RPMI7951 (cell line): Measurements from ENCODE around the gene LRRC8B. TPM values are rescaled to one million over a fixed set of nuclear protein-coding genes. Genes with fewer than 3 reads are reported as not detected.
"Not testable (repeated sequence)": the region's sequence is repeated elsewhere in the genome, so short reads cannot be mapped to it uniquely, and the experiment has no call there.

Experiments used
- DNase-seq: peaks from one replicate; pipeline ENCODE4 v3.0.0-alpha.2; 2012; ENCODE audit warnings: low read depth
- total RNA-seq: library from RNA; depleted of rRNA; stranded (reverse); fragments of >200 nt; shearing (Covaris generic); gene quantifications from 2 replicates; pipeline ENCODE4 v1.2.3, GENCODE V29; 2014

LRRC8B gene
- total RNA-seq, 1 experiment from 2014 or later = 1.1 TPM

DNA sequence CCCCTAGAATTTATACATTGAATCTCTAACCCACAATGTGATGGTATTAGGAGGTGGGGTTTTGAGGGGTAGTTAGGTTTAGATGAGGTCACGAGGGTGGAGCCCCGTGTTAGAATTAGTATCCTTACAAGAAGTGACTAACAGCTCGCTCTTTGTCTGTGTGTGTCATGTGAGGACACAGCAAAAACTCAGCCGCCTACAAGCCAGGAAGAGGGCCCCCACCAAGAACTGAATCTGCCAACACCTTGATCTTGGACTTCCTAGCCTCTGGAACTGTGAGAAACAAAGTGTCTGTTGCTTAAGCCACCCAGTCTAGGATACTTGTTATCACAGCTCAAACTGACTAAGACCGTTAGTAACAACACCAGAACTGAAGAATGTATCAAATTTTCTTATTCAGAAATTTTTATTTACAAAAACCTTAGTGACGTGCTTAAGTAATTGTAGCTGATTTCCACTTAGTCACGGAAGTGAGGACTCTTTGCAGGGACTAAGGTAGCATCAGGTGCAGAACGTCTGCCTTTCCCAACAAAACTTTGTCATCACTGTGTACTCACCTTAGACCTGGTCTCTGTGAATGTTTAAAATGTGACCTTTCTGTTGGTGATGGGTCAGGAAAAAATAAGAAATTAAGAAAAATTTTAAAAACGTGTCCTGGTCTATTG is 83.8 kb downstream of the LRRC8B start:
- no peak for DNase-seq

DNA sequence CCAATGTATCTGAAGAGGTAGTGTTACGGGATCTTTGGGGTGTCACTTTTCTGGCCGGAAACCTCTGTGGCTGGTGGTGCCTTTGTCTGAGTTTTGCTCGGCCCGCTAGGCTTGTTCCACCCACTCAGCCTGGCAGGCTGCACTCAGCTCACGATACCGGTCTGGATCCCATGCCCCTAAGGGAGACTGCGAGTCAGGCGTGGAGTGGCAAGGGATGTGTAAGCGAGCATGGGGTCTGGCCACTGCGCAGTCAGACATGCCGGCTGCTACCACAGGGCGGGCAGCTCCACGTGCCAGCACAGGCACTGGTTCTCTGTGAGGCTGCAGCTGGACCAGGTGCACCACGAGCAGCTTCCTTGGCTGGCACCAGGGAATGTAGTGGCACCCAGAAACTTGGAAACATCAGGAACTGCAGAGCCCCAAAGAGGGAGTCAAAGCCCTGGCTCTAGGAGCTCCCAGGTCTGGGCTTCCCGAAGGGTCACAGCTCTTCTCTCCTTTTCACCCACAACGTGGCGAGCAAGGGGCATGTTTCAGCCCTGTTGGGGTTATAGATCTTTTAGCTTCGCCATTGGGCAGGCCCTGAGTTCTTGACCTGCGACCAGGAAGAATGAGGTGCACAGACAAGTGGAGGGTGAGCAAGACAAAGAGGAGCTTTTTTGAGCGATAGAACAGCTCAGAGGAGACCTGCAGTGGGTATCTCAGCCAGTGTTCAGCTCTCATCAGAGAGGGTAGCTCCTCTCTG is 84.5 kb downstream of the LRRC8B start:
- DNase-seq = no peak

DNA sequence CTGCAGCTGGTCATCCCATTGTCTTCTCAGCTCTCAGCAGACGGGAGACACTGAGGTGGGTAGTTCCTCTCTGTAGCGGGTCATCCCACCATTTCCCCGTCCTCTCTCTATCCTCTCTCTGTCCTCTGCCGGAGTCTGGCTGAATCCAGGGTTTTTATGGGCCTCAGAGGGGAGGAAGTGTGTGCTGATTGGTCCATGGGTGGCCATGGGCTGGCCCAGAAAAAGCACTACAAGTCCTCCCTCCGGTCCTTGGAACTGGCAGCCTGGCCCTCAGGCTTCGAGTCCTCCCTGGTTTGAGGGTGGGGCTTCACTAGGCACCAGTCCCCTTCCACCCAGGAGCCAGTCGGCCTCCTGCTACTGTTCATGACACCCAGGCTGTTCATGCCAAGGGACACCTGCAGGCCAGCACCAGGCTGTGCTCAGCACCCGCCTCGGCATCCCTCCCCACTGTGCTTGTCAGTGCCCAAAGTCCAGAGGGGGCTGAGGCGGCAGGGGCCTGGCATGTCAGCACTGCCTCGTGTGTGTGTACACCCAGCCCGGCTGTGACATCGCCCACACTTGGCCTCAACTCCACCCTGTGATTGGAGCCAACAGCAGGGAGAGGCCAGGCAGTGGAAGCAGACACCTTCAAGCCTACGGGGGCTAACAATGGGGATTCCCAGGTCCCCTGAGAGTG is 85.3 kb downstream of the LRRC8B start:
- no peak for DNase-seq

DNA sequence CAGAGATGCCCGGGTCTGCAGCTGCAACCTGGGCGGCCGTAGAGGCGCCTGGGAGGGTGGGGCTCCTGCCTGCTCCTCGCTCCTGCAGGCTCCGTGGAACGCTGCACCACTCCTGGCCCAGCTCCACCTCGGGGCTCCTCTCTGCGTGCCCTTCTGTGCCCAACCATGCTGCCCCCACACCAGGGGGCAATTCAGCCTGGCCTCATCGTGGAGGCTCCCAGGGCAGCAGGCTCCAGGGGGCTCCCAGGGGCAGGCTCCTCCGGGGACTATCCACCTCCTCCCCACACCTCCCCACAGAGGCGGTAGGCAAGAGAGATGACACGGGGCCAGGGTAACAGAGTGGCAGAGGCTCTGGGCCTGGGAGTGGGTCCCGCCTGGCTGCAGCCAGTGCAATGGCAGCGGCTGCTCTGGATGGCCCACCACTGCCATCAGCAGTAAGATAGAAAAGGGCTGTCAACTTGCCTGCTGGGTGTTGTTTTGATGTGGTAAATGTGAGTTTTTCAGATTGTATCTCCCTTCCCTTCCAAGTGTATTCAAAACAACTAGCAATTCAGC is 85.9 kb downstream of the LRRC8B start:
- DNase-seq = no peak

DNA sequence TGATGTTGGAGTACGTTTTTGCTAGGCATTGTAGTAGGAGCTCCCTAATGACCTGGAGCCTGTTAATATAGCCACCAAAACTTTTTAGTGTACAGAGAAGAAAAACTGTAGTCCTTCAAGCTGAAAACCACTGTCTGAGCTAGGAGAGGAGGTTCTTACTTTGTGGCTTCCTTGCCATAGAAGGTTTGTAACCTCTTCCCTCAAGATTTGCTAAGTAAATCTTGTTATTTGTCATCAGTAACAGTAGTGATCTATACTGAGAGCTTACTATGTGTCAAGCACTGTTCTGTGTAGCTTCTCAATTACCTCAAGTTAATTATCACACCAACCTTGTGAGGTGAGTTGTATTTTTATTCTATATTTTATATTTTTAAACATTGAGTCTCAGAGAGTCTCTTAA is 87.1 kb downstream of the LRRC8B start:
- no peak for DNase-seq

DNA sequence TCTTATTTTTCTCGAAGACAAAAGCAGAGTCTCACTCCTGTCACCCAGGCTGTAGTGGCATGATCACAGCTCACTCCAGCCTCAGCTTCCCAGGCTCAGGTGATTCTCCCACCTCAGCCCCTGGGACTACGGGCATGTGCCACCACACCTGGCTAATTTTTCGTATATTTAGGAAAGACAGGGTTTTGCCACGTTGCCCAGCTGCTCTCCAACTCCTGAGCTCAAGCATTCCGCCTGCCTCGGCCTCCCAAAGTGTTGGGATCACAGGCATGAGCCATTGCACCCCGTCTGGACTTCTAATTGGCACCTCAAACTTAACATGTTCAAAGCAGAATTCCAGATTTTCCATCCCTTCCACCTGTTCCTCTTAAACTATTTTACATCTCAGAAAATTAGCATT is 89.3 kb downstream of the LRRC8B start:
- no peak for DNase-seq

DNA sequence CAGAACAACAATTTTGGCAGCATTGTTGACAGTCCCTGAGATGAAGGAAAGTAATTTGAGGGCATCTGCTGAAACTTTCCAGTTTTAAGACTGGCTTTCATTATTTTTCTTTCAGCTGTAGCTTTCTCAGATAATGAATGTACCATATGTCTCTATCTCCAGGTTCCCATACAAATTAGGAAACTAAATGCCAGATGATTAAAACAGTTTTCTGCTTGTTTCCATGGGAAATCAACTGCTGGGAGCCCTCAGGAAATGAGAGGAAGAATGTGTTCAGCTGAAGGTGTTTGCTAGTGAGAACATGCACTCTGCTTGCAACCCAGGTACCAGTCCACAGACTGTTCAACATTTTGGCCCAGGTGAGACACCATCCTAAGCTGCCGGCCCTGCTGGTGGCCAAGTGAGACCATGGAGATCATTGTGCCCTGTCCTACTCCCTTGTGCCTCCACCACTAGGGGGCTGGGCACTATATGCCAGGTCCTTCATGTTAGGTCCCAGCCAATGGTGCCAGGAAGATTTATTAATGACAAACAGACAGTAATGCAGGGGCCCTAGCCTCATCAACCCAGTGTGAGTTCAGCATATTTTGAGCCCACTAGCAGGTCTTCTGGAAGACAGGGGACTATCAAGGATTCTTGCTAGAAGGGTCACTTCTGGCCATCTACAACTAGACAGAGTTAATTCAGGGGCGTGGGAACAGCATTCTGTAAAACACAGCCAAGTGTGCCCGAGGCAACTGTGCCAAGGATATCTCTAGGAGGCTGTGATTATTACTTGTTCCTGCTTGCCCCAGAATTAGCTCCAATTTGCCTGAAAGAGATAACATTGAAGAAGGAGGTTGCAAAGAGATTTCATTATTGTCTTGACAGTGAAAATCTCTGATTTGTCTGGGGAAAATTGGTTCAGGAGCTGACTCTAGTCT is 91.3 kb downstream of the LRRC8B start:
- peak; percentile 31 for DNase-seq

DNA sequence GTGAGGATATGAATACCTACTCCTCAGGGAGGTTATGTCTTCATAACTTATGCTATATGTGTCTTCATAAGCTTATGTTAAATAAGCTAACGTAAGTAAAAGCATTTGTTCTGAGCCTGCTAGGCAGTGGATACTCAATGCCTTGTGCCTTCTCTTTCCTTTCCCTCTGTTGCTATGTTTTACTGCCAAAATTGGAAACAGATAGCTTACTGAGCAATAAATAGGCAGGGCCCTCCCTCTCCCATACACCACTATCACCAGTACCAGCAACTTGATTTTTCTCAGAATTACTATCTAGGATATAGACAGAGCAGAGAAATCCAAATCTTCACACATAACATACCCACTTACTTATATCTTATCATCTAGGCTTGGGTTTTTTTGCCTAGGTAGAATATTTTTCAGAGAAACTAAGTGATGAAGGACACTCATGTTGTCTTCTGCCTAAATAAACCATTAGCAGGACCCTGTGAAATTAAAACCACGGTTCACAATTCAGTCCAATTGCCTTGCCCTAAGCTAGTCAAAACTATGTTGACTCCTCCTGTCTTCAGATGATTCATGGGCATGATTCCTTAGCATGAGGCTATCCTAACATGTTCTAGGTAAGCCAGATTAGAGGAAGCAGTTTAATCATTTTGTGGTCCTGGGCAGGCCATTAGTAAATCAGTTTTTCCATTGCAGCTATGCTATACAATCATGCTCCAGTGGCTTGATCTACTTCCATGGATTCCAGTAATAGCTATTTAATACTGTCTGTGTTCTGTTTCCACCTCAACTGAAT is 92.4 kb downstream of the LRRC8B start:
- no peak for DNase-seq

DNA sequence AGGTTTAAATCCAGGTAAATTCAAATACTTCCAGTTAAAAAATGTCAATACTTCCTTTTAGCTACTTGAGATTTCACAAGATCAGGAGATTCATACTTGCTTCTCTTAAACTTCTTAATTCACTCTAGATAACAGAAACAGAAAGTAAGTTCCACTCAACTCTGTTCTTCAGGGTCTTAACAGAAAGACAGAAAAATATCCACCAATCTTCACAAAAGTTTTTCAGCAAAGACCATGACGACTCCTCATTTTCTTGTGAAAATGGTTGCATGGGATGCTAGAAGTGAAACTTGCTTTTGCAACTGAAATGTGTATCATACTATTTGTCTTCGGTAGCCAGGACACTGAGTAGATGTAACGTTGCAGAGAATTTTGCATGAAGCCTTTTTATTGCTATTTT is 96.0 kb downstream of the LRRC8B start:
- no peak for DNase-seq

DNA sequence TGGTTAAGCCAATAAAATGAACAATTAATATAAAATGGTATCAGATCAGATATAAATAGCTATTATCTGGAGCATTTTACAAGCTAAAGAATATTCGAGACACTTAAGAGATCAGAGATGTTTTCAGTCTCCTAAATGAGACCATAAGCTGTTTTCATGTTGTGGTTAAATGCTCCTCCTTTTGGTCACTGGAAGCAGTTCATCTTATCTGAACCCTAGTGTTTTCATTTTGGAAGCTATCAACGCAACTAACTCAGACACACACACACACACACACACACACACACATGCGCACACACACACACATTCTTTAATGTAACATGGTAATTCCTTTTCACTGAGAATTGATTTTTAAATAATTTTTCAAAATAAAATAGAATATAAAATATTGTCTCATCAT is 98.3 kb downstream of the LRRC8B start:
- peak; percentile 27 for DNase-seq

DNA sequence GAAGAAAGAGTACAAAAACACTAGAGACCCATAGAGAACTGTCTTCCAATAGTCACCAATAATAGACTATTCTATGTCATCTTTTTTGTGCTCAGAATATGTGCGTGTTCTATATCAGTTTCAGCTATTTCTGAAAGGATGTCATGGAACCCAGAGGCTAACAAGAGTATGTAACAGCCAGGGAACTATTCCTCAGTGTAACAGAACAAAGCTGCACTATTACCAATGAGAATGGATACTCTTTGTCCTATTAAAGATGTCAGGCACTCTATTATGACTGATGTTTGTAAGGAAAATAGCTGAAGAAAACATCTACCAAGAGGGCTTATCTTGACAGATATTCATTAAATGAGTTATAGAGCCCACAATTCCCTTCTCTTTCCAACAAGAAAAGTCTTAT is 99.7 kb downstream of the LRRC8B start:
- DNase-seq = no peak

DNA sequence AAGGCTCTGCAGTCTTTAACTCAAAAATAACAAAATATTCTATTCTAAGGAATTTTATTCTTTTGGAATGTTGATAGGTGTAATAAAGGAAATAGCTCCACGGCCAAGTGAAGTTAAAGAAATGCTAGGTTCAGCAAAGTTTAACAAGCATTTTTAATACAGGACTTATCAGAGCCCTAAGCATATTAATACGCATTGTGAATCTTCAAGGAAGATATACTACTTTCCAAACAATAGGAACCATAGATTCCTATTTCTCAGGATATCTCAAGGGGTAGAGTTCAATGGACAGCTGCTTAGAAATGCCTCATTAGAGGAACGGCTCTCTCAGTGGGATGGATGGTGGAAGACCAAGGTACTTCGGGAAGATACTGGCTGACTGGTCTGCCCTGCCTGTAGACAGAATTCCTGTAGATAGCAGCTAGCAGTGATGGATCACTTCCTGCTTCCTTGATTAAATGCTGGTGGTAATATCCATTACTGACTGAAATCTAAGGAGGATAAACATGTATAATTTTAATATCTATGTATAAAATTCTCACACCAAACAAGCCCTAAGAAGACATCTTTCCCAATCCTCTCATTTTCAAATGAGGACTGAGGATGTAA is 100.2 kb downstream of the LRRC8B start:
- no peak for DNase-seq

DNA sequence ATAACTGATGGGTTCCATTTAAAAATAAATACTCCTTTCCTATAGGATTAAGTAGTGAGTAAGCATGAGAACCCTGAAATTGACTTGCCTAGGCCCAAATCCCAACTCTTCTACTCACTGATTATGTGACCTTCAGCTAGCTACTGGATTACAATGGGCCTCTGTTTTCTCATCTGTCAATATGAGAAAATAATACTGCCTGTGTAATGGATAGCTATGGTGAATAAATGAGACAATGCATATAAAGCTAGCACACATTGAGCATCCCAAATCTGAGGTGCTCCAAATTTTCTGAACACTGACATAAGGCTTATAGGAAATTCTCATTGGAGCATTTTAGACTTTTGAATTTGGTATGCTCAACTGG is 103.0 kb downstream of the LRRC8B start:
- no peak for DNase-seq

DNA sequence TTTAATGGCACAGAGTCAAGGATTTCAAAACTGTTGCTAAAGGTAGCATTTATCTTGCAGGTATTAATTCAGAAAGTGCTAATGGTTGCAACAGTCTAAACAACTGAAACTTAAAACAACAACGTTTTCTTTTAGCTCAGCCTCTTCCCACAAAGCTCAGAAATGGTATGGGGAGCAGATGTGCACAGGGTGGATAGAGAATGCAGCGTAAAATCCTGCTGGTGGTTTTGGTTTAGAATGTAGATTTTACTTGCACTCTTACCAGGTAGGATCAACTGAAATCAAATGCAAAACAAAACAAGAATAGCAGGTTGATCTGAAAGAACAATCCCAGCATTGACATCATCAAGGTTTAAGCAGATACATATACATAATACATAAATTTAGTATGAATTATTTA is 104.5 kb downstream of the LRRC8B start:
- DNase-seq = no peak

DNA sequence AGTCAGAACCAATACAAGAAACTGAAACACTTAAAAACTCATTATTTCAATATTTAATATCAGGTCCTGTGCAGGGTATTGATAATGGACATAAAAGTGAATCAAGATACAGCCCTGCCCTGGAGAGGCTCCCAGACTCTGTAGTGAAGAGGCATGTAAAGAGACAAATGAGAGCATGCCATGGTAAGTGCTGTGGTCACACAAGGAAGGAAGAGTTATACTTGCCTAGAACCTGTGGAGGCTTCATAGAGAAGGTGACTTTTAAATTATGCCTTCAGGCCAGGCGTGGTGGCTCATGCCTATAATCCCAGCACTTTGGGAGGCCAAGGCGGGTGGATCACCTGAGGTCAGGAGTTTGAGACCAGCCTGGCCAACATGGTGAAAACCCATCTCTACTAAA is 105.0 kb downstream of the LRRC8B start:
- not testable (repeated sequence) for DNase-seq

DNA sequence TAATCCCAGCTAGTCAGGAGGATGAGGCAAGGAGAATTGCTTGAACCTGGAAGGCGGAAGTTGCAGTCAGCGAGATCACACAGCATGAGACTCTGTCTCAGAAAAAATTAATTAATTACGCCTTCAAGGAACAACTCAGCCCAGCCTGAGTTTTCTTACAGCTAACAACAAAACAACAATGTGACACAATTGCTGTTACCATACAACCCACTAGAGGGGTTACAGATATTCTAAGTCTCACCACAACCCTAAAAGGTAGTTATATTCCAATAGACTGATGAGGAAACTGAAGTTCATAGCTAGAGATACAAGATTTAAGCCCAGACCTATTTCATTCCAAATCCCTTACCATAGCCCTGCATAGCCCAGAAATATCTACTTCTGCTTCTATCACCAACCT is 105.4 kb downstream of the LRRC8B start:
- DNase-seq = no peak

DNA sequence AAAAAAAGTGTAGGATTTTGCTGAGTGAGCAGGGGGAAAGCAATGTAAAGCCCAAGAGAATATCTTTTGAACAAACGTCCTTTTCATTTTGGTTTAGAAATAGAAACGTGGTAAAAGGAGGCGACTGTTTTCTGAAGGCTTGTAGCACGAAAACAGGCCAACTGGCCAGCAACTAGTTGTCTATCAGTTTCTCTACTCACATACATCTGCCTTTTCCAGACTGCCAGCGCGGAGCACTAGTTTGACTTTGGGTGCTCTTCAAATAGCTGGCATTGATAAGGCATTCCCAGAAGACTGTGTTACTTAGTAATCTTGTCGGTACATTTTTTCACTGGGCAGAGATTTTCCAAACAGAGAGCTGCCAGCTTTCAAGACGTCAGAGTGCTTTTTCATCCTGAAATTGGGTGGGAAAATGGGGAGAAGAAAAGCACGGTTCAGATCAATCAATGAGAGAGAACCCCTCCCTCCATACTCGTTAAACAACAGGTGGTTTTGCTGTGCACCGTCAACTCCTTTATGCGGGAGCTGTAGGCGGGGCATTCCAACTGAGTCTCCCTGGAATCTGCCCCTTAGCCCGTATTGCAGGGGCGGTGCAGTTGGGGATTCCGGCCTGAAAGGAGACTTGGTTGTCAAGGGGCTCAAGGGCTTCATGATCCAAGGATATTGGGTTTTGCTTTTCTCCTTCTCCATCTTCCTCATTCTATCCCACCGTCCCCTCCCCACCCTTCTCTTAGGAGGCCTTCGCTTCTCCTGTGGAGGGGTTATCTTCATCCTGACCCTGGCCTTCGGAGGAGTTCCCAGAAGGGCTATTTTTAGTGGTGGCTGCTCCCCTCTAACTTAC is 107.4 kb downstream of the LRRC8B start:
- no peak for DNase-seq

DNA sequence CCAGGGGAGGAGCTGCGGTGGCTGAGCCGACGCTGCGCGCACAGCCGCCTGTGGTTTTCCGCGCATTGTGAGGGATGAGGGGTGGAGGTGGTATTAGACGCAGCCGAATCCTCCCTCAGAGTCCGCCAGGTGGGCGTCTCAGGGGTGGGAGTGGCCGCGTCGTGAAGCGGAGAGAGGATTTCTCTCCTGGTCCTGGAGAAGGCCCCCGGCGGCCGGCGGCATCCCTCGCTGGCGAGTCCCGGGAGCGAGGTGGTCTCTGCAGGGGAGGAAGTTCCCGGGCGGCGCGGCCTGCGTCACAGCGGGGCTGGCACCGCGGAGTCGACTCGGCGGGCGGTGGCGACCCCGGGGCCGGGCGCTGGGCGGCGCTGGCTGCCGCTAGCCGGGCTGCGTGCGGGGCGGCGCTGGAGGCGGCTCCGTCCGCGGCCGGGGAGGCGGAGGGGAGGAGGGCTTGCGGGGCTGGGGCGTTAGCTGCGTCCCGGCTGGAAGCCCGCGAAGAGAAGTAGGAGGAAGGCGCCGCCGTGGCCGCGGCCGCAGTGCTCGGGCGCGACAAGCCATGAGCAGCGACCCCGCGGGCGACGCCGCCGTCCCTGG is 108.1 kb downstream of the LRRC8B start, which contains the start of gene LRRC8C:
LRRC8C (plus strand) TSS at position 464 of the 591 bp plus-strand sequence. CDS start 53,354 bp downstream, outside the sequence.
- peak; percentile 72 for DNase-seq

DNA sequence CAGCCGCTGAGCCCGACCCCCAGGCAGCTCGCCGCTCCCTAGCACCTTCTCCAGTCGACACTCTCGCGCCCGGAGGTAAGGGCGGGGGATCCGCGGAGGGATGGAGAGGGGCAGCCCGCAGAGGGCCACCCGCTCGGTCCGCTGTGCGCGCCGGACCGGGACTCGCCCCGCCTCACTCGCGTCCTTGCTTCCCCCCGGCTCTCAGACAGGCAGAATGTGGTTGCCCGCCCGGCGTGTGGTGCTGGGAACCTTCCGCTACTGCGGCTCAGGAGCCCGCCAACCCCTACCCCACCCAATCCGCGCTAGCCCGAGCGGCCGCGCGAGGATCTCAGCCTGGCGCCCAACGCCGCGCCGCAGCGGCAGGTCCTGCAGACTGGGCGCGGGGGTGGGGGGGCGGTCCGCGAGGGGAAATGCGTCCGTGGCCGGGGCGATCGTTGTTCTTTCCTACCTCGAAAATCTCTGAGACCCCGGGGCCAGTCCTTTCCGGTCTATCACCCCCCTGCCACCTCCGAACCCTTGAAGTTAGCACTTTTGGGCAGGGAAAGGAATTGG is 108.7 kb downstream of the LRRC8B start:
- peak; percentile 60 for DNase-seq
